Effector memory CD8-positive, alpha-beta T cell (primary cell): ENCODE data around the gene PLPPR5.
"Not testable (repeated sequence)": the region's sequence is repeated elsewhere in the genome, so short reads cannot be mapped to it uniquely, and the experiment has no call there.

Source experiments
- ATAC-seq: fragments of 150-1000 bp; cut with Tn5 transposase; replicated peaks from 2 replicates; pipeline ENCODE4 v1.10.0; 2021; ENCODE audit warnings: mild to moderate bottlenecking, moderate library complexity
- DNase-seq, 3 experiments: peaks; one replicate each; pipeline ENCODE4 v3.0.0; 2021
- H3K27ac Mint-ChIP-seq, 2 donors: one replicate each; pipeline ENCODE4 v1.8.0; 2022; ENCODE audit warnings: mild to moderate bottlenecking in 2 of 2, mixed read lengths in 2 of 2, moderate library complexity in 2 of 2
- H3K27me3 Mint-ChIP-seq, 2 donors: one replicate each; pipeline ENCODE4 v1.8.0; 2022; ENCODE audit warnings: mixed read lengths in 2 of 2
- H3K36me3 Mint-ChIP-seq: one replicate; pipeline ENCODE4 v1.8.0; 2022; ENCODE audit warnings: mild to moderate bottlenecking, moderate library complexity, mixed read lengths; ENCODE audit not compliant: insufficient read depth
- H3K4me1 Mint-ChIP-seq, 2 donors: one replicate each; pipeline ENCODE4 v1.8.0; 2022; ENCODE audit warnings: low read depth in 2 of 2, mixed read lengths in 2 of 2
- H3K4me3 Mint-ChIP-seq, 2 donors: one replicate each; pipeline ENCODE4 v1.8.0; 2022; ENCODE audit warnings: mild to moderate bottlenecking in 2 of 2, mixed read lengths in 2 of 2, moderate library complexity in 2 of 2
- H3K9me3 Mint-ChIP-seq, 2 donors: one replicate each; pipeline ENCODE4 v1.8.0; 2022; ENCODE audit warnings: mixed read lengths in 2 of 2

Gene PLPPR5

GRCh38 chr1:98896711-98897445 is 107.8 kb downstream of the PLPPR5 start:
- Mint-ChIP-seq H3K27ac (no peak overlapping the region), H3K4me3 (no peak overlapping the region), H3K27me3 (no peaks in the 10 kb centered on the region), H3K4me1 (no peaks in the 10 kb centered on the region), H3K9me3 (peaks cover 0 to 4% of the 10 kb centered on the region in 2 donors), H3K36me3 (no peaks in the 10 kb centered on the region)
- no peak for DNase-seq
- no peak for ATAC-seq

- no peaks in the 10 kb centered on the region for H3K27me3 Mint-ChIP-seq
- H3K4me3 Mint-ChIP-seq = no peak overlapping the region
- peaks cover 0 to 4% of the 10 kb centered on the region in 2 donors for H3K9me3 Mint-ChIP-seq
- DNase-seq (no peak), ATAC-seq (no peak)
- H3K27ac Mint-ChIP-seq = no peak overlapping the region
- H3K36me3 Mint-ChIP-seq = no peaks in the 10 kb centered on the region
- H3K4me1 Mint-ChIP-seq = no peaks in the 10 kb centered on the region
Observed at GRCh38 chr1:98893371-98893770, 111.3 kb downstream of the PLPPR5 start.

GRCh38 chr1:98888869-98889268 is 115.8 kb downstream of the PLPPR5 start:
- no peak overlapping the region for H3K4me3 Mint-ChIP-seq
- H3K36me3 Mint-ChIP-seq = no peaks in the 10 kb centered on the region
- no peak overlapping the region for H3K27ac Mint-ChIP-seq
- DNase-seq (no peak), ATAC-seq (no peak)
- no peaks in the 10 kb centered on the region for H3K4me1 Mint-ChIP-seq
- H3K27me3 Mint-ChIP-seq = no peaks in the 10 kb centered on the region
- H3K9me3 Mint-ChIP-seq = no peaks in the 10 kb centered on the region

GRCh38 chr1:98887507-98887906 is 117.2 kb downstream of the PLPPR5 start:
- H3K4me3 Mint-ChIP-seq = no peak overlapping the region
- no peaks in the 10 kb centered on the region for H3K36me3 Mint-ChIP-seq
- ATAC-seq (no peak), DNase-seq (no peak)
- no peak overlapping the region for H3K27ac Mint-ChIP-seq
- no peaks in the 10 kb centered on the region for H3K27me3 Mint-ChIP-seq
- no peaks in the 10 kb centered on the region for H3K9me3 Mint-ChIP-seq
- no peaks in the 10 kb centered on the region for H3K4me1 Mint-ChIP-seq

GRCh38 chr1:98884864-98885263 is 119.8 kb downstream of the PLPPR5 start:
- Mint-ChIP-seq H3K27me3 (no peaks in the 10 kb centered on the region), H3K27ac (no peak overlapping the region), H3K4me1 (no peaks in the 10 kb centered on the region), H3K36me3 (no peaks in the 10 kb centered on the region), H3K9me3 (no peaks in the 10 kb centered on the region), H3K4me3 (no peak overlapping the region)
- no peak for DNase-seq
- no peak for ATAC-seq

GRCh38 chr1:98881901-98882300 is 122.8 kb downstream of the PLPPR5 start:
- no peaks in the 10 kb centered on the region for H3K27me3 Mint-ChIP-seq
- H3K27ac Mint-ChIP-seq = no peak overlapping the region
- no peaks in the 10 kb centered on the region for H3K36me3 Mint-ChIP-seq
- H3K9me3 Mint-ChIP-seq = peaks cover 0 to 7% of the 10 kb centered on the region in 2 donors
- H3K4me3 Mint-ChIP-seq = no peak overlapping the region
- ATAC-seq = no peak
- no peak for DNase-seq
- no peaks in the 10 kb centered on the region for H3K4me1 Mint-ChIP-seq

- not testable (repeated sequence) for H3K36me3 Mint-ChIP-seq, ATAC-seq, H3K27ac Mint-ChIP-seq, H3K27me3 Mint-ChIP-seq, DNase-seq, H3K4me3 Mint-ChIP-seq, H3K9me3 Mint-ChIP-seq, H3K4me1 Mint-ChIP-seq
Observed at GRCh38 chr1:98881234-98881633, 123.4 kb downstream of the PLPPR5 start.

- peaks cover 14 to 22% of the 10 kb centered on the region in 2 donors for H3K4me1 Mint-ChIP-seq
- DNase-seq (no peak), ATAC-seq (no peak)
- H3K9me3 Mint-ChIP-seq = peaks cover 9 to 15% of the 10 kb centered on the region in 2 donors
- no peak overlapping the region for H3K4me3 Mint-ChIP-seq
- H3K27ac Mint-ChIP-seq = peak overlapping the region in 1 of 2 donors; percentile 1
- peaks cover 10% of the 10 kb centered on the region for H3K36me3 Mint-ChIP-seq
- no peaks in the 10 kb centered on the region for H3K27me3 Mint-ChIP-seq
Observed at GRCh38 chr1:98874828-98875227, 129.8 kb downstream of the PLPPR5 start.

- peaks cover 8 to 15% of the 10 kb centered on the region in 2 donors for H3K9me3 Mint-ChIP-seq
- ATAC-seq (peak; percentile 95), DNase-seq (peak; percentile 37 to 49 (median 40))
- peak overlapping the region; percentile 62 for H3K4me3 Mint-ChIP-seq
- H3K27me3 Mint-ChIP-seq = no peaks in the 10 kb centered on the region
- peaks cover 10% of the 10 kb centered on the region for H3K36me3 Mint-ChIP-seq
- peak overlapping the region; percentile 71 to 86 for H3K27ac Mint-ChIP-seq
- peaks cover 14 to 21% of the 10 kb centered on the region in 2 donors for H3K4me1 Mint-ChIP-seq
Observed at GRCh38 chr1:98870959-98871903, 133.4 kb downstream of the PLPPR5 start.

- no peak overlapping the region for H3K27ac Mint-ChIP-seq
- H3K4me3 Mint-ChIP-seq = no peak overlapping the region
- H3K9me3 Mint-ChIP-seq = peaks cover 0 to 6% of the 10 kb centered on the region in 2 donors
- ATAC-seq (no peak), DNase-seq (no peak)
- H3K4me1 Mint-ChIP-seq = peaks cover 4% of the 10 kb centered on the region in 2 donors
- H3K27me3 Mint-ChIP-seq = no peaks in the 10 kb centered on the region
- H3K36me3 Mint-ChIP-seq = peaks cover 3% of the 10 kb centered on the region
Observed at GRCh38 chr1:98865796-98866195, 138.9 kb downstream of the PLPPR5 start.

GRCh38 chr1:98860329-98860728 is 144.3 kb downstream of the PLPPR5 start:
- H3K4me3 Mint-ChIP-seq = no peak overlapping the region
- no peak for DNase-seq
- no peak for ATAC-seq
- no peaks in the 10 kb centered on the region for H3K36me3 Mint-ChIP-seq
- no peaks in the 10 kb centered on the region for H3K9me3 Mint-ChIP-seq
- no peak overlapping the region for H3K27ac Mint-ChIP-seq
- H3K4me1 Mint-ChIP-seq = peaks cover 0 to 4% of the 10 kb centered on the region in 2 donors
- H3K27me3 Mint-ChIP-seq = no peaks in the 10 kb centered on the region

- Mint-ChIP-seq H3K4me3 (no peak overlapping the region), H3K4me1 (peaks cover 10 to 11% of the 10 kb centered on the region in 2 donors), H3K27me3 (no peaks in the 10 kb centered on the region), H3K36me3 (no peaks in the 10 kb centered on the region), H3K27ac (no peak overlapping the region), H3K9me3 (no peaks in the 10 kb centered on the region)
- DNase-seq = peak; percentile 2 to 18 (median 10)
- peak; percentile 92 for ATAC-seq
Observed at GRCh38 chr1:98854137-98854536, 150.5 kb downstream of the PLPPR5 start.

GRCh38 chr1:98849969-98850636 is 154.6 kb downstream of the PLPPR5 start:
- Mint-ChIP-seq H3K4me3 (peak overlapping the region; percentile 7 to 34), H3K27ac (peak overlapping the region; percentile 13 to 48), H3K4me1 (peaks cover 10 to 11% of the 10 kb centered on the region in 2 donors), H3K36me3 (no peaks in the 10 kb centered on the region), H3K9me3 (no peaks in the 10 kb centered on the region), H3K27me3 (no peaks in the 10 kb centered on the region)
- no peak for DNase-seq
- peak; percentile 57 for ATAC-seq
